ENCODE results near the gene SH2B3. TPM values are rescaled to one million over a fixed set of nuclear protein-coding genes. Genes with fewer than 3 reads are reported as not detected.
A peak's percentile ranks its signal among the peaks of the same experiment; 100 is the strongest.

SH2B3 gene
- total and polyA plus RNA-seq, 2 experiments from 2014 or later = 8.1 to 59.3 TPM

DNA sequence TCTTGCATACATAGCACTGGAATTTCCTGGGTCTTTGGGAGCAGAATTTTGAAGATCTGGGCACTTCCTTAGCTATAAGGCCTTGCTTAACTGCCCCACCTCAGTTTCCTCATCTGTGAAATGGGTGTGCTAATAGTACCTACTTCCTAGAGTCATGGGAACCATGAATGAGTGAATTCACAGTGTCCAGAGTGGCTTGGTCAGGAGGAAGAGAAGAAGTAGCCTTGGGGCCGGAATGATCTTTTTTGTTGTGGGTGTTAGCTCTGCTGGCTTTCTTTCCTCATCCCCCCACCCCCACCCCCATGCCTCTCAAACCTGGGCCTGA lies 2.4 kb downstream of the SH2B3 start:
- Mint-ChIP-seq H3K36me3 (ENCODE audit: low read depth) (no peaks in the 10 kb centered on the region; the same call in 2 of the 3 replicates), H3K4me1 (peaks cover 65% of the 10 kb centered on the region), H3K27ac (no peak overlapping the region), H3K9me3 (no peaks in the 10 kb centered on the region), H3K27me3 (ENCODE audit: insufficient read depth, low read depth, poor library complexity) (peaks cover 25% of the 10 kb centered on the region), H3K4me3 (peak overlapping the region; percentile 88; the same call in 2 of the 3 replicates)
- peak overlapping the region; percentile 97 for H3K4me2 ChIP-seq
- peaks cover 73% of the 10 kb centered on the region for H3K4me1 ChIP-seq (ENCODE audit: insufficient read depth)
- no peak overlapping the region for H2AFZ ChIP-seq
- peaks cover 24% of the 10 kb centered on the region for H4K20me1 ChIP-seq (replicated peaks; ENCODE audit: insufficient read depth)
- DNase-seq (ENCODE audit: low spot score) (no peak), ATAC-seq (no peak)
- peaks cover 18% of the 10 kb centered on the region for H3F3A ChIP-seq (replicated peaks; ENCODE audit: low read depth)
- no peaks in the 10 kb centered on the region for H3K36me3 ChIP-seq (ENCODE audit: insufficient read depth)
- peaks cover 72% of the 10 kb centered on the region for H3K79me2 ChIP-seq (replicated peaks; ENCODE audit: insufficient read depth)
- TF ChIP-seq ZNF331 (CRISPR knock-in tag; IDR thresholded peaks at IDR 0.05; ENCODE audit: low read depth) (no peak), ZNF114 (CRISPR knock-in tag; IDR thresholded peaks at IDR 0.05) (no peak), JUNB (IDR thresholded peaks at IDR 0.05; ENCODE audit: unreplicated experiment) (no peak), STAT1 (IDR thresholded peaks at IDR 0.05; ENCODE audit: unreplicated experiment) (no peak), EZH2 (IDR thresholded peaks at IDR 0.05; ENCODE audit: low read depth, unreplicated experiment) (no peak), POLR2AphosphoS5 (IDR thresholded peaks at IDR 0.05; ENCODE audit: low read depth) (no peak)
- TF ChIP-seq, protein P1, sequence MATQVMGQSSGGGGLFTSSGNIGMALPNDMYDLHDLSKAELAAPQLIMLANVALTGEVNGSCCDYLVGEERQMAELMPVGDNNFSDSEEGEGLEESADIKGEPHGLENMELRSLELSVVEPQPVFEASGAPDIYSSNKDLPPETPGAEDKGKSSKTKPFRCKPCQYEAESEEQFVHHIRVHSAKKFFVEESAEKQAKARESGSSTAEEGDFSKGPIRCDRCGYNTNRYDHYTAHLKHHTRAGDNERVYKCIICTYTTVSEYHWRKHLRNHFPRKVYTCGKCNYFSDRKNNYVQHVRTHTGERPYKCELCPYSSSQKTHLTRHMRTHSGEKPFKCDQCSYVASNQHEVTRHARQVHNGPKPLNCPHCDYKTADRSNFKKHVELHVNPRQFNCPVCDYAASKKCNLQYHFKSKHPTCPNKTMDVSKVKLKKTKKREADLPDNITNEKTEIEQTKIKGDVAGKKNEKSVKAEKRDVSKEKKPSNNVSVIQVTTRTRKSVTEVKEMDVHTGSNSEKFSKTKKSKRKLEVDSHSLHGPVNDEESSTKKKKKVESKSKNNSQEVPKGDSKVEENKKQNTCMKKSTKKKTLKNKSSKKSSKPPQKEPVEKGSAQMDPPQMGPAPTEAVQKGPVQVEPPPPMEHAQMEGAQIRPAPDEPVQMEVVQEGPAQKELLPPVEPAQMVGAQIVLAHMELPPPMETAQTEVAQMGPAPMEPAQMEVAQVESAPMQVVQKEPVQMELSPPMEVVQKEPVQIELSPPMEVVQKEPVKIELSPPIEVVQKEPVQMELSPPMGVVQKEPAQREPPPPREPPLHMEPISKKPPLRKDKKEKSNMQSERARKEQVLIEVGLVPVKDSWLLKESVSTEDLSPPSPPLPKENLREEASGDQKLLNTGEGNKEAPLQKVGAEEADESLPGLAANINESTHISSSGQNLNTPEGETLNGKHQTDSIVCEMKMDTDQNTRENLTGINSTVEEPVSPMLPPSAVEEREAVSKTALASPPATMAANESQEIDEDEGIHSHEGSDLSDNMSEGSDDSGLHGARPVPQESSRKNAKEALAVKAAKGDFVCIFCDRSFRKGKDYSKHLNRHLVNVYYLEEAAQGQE (IDR thresholded peaks at IDR 0.05; ENCODE audit: unreplicated experiment) = no peak
- TF ChIP-seq, protein P2, sequence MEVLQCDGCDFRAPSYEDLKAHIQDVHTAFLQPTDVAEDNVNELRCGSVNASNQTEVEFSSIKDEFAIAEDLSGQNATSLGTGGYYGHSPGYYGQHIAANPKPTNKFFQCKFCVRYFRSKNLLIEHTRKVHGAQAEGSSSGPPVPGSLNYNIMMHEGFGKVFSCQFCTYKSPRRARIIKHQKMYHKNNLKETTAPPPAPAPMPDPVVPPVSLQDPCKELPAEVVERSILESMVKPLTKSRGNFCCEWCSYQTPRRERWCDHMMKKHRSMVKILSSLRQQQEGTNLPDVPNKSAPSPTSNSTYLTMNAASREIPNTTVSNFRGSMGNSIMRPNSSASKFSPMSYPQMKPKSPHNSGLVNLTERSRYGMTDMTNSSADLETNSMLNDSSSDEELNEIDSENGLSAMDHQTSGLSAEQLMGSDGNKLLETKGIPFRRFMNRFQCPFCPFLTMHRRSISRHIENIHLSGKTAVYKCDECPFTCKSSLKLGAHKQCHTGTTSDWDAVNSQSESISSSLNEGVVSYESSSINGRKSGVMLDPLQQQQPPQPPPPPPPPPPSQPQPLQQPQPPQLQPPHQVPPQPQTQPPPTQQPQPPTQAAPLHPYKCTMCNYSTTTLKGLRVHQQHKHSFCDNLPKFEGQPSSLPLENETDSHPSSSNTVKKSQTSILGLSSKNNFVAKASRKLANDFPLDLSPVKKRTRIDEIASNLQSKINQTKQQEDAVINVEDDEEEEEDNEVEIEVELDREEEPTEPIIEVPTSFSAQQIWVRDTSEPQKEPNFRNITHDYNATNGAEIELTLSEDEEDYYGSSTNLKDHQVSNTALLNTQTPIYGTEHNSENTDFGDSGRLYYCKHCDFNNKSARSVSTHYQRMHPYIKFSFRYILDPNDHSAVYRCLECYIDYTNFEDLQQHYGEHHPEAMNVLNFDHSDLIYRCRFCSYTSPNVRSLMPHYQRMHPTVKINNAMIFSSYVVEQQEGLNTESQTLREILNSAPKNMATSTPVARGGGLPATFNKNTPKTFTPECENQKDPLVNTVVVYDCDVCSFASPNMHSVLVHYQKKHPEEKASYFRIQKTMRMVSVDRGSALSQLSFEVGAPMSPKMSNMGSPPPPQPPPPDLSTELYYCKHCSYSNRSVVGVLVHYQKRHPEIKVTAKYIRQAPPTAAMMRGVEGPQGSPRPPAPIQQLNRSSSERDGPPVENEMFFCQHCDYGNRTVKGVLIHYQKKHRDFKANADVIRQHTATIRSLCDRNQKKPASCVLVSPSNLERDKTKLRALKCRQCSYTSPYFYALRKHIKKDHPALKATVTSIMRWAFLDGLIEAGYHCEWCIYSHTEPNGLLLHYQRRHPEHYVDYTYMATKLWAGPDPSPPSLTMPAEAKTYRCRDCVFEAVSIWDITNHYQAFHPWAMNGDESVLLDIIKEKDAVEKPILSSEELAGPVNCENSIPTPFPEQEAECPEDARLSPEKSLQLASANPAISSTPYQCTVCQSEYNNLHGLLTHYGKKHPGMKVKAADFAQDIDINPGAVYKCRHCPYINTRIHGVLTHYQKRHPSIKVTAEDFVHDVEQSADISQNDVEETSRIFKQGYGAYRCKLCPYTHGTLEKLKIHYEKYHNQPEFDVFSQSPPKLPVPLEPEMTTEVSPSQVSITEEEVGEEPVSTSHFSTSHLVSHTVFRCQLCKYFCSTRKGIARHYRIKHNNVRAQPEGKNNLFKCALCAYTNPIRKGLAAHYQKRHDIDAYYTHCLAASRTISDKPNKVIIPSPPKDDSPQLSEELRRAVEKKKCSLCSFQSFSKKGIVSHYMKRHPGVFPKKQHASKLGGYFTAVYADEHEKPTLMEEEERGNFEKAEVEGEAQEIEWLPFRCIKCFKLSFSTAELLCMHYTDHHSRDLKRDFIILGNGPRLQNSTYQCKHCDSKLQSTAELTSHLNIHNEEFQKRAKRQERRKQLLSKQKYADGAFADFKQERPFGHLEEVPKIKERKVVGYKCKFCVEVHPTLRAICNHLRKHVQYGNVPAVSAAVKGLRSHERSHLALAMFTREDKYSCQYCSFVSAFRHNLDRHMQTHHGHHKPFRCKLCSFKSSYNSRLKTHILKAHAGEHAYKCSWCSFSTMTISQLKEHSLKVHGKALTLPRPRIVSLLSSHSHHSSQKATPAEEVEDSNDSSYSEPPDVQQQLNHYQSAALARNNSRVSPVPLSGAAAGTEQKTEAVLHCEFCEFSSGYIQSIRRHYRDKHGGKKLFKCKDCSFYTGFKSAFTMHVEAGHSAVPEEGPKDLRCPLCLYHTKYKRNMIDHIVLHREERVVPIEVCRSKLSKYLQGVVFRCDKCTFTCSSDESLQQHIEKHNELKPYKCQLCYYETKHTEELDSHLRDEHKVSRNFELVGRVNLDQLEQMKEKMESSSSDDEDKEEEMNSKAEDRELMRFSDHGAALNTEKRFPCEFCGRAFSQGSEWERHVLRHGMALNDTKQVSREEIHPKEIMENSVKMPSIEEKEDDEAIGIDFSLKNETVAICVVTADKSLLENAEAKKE (CRISPR knock-in tag; IDR thresholded peaks at IDR 0.05) = no peak
- no peaks in the 10 kb centered on the region for H3K27me3 ChIP-seq (ENCODE audit: insufficient read depth)
- no peaks in the 10 kb centered on the region for H3K9me2 ChIP-seq (ENCODE audit: insufficient read depth)
- no peak overlapping the region for H3K27ac ChIP-seq (ENCODE audit: low read depth)
- peak overlapping the region; percentile 88; the same call in 1 of the 2 replicates for H3K4me3 ChIP-seq

All from GM23338 (cell line).